HG03039 (cell line): ENCODE measurements around the gene CDCP2.
"Not testable (repeated sequence)": the region's sequence is repeated elsewhere in the genome, so short reads cannot be mapped to it uniquely, and the experiment has no call there.

Experiments
- ATAC-seq: cut with Tn5 transposase; IDR thresholded peaks from one replicate; pipeline ENCODE4 v1.9.1; 2021; ENCODE audit warnings: mild to moderate bottlenecking, moderate library complexity; ENCODE audit not compliant: unreplicated experiment

CDCP2 gene

DNA sequence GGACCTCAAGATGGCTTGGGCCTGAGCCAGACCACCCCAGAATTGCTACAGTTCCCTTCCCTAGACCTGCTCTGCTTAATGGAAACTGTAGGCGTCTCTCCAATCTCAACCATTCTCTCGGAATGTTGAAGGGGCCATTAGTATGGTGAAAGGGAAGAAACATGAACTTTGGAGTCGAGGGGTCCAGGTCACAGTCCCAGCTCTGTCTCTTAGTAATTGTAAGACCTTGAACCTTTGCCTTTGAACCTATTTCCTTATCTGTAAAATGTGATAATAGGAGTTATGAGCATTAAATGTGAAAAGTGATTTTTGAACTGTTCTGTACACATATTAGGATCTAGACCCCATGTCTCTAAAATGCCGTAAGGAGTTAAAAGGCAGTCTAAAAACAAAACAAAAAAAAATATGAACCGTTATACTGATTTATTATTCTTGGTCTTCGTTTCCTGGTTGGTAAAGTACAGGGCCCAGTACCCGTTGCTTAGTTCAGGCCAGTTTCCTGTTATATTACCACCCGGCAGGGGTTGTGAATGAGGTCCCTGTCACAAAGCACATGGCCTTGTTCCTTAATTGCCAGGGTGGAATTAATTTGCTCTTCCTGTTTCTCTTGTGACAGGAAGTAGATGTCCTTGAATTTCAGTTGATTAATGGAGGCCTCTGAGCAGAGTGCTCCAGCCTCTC is 57.1 kb downstream of the CDCP2 start:
- ATAC-seq: no peak

DNA sequence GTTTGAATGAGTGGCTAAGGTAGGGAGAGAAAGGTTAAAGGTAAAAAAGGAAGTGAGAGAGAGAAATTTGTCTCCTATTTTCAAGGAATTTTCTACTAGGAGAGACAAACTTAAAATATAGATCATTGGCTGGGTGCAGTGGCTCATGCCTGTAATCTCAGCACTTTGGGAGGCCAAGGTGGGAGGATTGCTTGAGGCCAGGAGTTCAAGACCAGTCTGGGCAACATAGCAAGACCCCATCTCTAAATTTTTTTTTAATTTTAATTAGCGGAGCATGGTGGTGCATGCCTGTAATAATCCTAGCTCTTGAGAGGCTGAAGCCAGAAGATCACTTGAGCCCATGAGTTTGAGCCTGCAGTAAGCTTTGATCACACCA is 58.1 kb downstream of the CDCP2 start:
- ATAC-seq: not testable (repeated sequence)

DNA sequence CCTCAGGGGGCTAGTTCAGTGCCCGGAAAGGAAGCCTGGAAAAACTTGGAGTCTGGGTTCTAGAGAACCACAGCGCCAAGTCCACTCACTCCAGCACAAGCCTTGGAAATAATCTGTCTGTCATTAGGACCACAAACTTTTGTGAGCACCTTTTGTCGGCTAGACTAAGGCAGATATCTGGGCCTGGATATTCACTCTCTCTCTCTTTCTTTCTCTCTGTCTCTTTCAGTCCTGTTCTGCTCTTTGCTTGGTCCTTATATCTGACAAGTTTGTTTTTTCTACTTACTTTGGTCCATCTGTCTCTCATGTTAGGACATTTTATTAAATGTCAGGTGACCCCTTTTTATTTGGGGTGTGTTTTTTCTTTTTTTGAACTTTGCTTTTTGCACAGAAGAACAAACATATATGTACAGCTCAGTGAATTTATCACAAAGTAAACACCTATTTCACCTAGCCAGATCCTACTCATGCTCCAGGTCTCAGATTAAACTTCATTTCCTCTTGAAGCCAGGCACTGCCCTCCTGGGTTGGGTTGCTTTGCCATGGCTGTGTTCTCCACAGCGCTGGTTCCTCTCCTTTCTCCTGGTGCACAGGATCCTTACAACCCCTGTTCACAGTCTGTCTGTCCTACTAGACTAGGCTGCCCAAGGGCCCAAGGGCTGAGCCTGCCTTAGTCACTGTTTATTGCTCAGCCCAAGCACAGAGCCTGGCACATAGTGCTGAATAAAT is 58.6 kb downstream of the CDCP2 start:
- no peak for ATAC-seq

DNA sequence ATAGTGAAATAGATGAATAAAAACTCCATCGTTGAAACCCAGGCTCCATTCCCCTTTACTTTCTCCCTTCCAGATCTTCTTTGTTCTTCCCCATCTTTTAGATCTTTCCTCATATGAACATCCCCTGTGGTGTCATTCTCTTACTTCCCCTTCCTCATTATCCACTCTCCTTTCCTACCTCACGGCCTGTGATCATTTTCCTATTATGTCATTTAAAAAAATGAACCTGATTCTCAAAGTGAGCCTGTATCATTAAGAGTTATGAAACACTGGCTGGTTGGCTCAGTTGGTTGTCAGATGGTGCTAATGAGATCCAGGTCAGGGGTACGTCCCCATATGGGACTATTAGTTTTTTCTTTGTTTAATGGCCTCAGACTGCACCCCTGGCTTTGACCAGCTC is 61.1 kb downstream of the CDCP2 start:
- no peak for ATAC-seq

DNA sequence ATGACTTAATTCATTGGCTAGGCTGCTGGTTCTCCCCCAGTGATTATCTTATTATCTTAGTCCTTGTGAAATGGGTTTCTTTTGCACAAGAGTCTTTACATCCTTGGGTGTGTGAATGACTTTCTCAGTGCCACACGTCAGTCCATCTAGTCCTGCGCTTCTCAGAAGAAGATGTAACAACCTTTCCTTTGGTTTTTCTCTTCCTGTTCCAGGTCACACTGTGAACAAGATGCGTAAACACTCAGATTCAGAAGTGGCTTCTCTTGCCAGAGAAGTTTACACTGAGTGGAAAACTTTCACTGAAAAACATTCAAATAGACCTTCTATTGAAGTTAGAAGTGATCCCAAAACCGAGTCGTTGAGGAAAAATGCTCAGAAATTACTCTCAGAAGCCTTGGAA is 64.4 kb downstream of the CDCP2 start:
- no peak for ATAC-seq

GRCh38 chr1:54086754-54087153 is 66.0 kb downstream of the CDCP2 start:
- ATAC-seq: no peak

DNA sequence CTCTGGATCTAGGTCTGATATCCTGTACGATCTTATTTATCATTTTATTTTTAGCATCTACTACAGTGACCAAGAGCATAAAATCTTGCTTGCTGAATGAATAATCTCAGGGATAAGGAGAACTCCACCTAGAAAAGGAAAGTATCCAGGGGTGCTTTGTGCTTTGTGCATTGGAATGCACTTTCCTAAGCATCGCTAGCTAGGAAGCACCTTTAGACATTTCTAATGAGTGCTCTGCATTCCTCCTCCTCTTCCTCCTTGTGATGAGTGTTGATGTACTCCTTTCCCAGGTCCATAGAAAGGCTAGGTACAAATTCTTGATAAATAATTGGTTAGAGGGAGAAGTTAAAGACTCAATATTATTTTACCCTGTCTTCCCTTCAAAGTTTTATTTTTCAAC is 68.0 kb downstream of the CDCP2 start:
- ATAC-seq: no peak
